Measurements from ENCODE around the gene PTPN4. TPM values are rescaled to one million over a fixed set of nuclear protein-coding genes. Genes with fewer than 3 reads are reported as not detected.

PTPN4 gene
- total RNA-seq, 1 experiment from 2014 or later = 80.5 TPM

GRCh38 chr2:119879502-119879901 is 119.8 kb downstream of the PTPN4 start:
- H3K9ac ChIP-seq (ENCODE audit: extremely low read depth, insufficient read length, low read length) = no peak overlapping the region
- no peaks in the 10 kb centered on the region; the same call in 1 of the 2 replicates for H3K79me2 ChIP-seq (ENCODE audit: insufficient read depth, low read length)
- no peak overlapping the region for H3K14ac ChIP-seq (ENCODE audit: insufficient read depth, low read length)
- Mint-ChIP-seq H3K4me3 (no peak overlapping the region), H3K27ac (no peak overlapping the region), H3K27me3 (ENCODE audit: low read depth) (no peaks in the 10 kb centered on the region), H3K36me3 (ENCODE audit: insufficient read depth in 1 of 3, low read depth in 3 of 3) (peaks cover 0 to 13% (median 7%) of the 10 kb centered on the region in 3 experiments; a peak in 5 of 7 replicates), H3K4me1 (peaks cover 4 to 11% of the 10 kb centered on the region in 2 experiments; a peak in 2 of 4 replicates), H3K9me3 (no peaks in the 10 kb centered on the region)
- no peak overlapping the region for H3K4ac ChIP-seq (ENCODE audit: low read depth, low read length)
- H2BK12ac ChIP-seq (ENCODE audit: insufficient read length, low read depth, low read length) = no peak overlapping the region
- no peak overlapping the region for H3T11ph ChIP-seq (ENCODE audit: low read length)
- no peaks in the 10 kb centered on the region for H3K27me3 ChIP-seq (ENCODE audit: insufficient read depth, low read length)
- H3K9me3 ChIP-seq (ENCODE audit: control insufficient read depth, low read depth, low read length) = no peaks in the 10 kb centered on the region
- no peak for TF ChIP-seq CTCF (conservative IDR thresholded peaks at IDR 0.05)
- H3K23me2 ChIP-seq (ENCODE audit: insufficient read length, low read depth, low read length, poor library complexity, severe bottlenecking) = no peaks in the 10 kb centered on the region
- H3K4me1 ChIP-seq (ENCODE audit: insufficient read depth, low read length) = no peaks in the 10 kb centered on the region
- H2BK5ac ChIP-seq (ENCODE audit: insufficient read length, low read length) = no peak overlapping the region
- H4K5ac ChIP-seq (ENCODE audit: insufficient read length, low read depth, low read length) = no peak overlapping the region
- no peaks in the 10 kb centered on the region for H4K20me1 ChIP-seq (ENCODE audit: control insufficient read depth, insufficient read depth, insufficient read length)
- H2BK20ac ChIP-seq (ENCODE audit: low read depth, low read length, poor library complexity, severe bottlenecking) = no peak overlapping the region
- H3K4me2 ChIP-seq (ENCODE audit: insufficient read depth, insufficient read length, low read length) = peak overlapping the region; percentile 8
- H3K23ac ChIP-seq (ENCODE audit: insufficient read length, low read depth, low read length) = no peak overlapping the region
- no peak for DNase-seq
- H2BK120ac ChIP-seq (ENCODE audit: low read depth, low read length, poor library complexity, severe bottlenecking) = no peak overlapping the region
- no peak overlapping the region for H2AK5ac ChIP-seq (ENCODE audit: insufficient read length, low read length)
- H3K27ac ChIP-seq (ENCODE audit: insufficient read length, low read depth, low read length) = peak overlapping the region; percentile 39
- H3K56ac ChIP-seq (ENCODE audit: insufficient read length, low read depth, low read length) = no peak overlapping the region
- peaks cover 2% of the 10 kb centered on the region for H3K79me1 ChIP-seq (ENCODE audit: insufficient read depth, low read depth, low read length, poor library complexity, severe bottlenecking)
- H3K18ac ChIP-seq (ENCODE audit: insufficient read length, low read depth, low read length) = no peak overlapping the region
- H2BK15ac ChIP-seq (ENCODE audit: low read depth, low read length) = no peak overlapping the region
- H4K8ac ChIP-seq (replicated peaks; ENCODE audit: insufficient read length, low read depth, low read length) = no peak overlapping the region
- H4K91ac ChIP-seq (ENCODE audit: insufficient read length, low read depth, low read length) = no peak overlapping the region
- H2AFZ ChIP-seq (ENCODE audit: low read length) = no peak overlapping the region
